ENCODE data around the gene AGBL4. TPM values are rescaled to one million over a fixed set of nuclear protein-coding genes. Genes with fewer than 3 reads are reported as not detected.
"Not testable (repeated sequence)": the region's sequence is repeated elsewhere in the genome, so short reads cannot be mapped to it uniquely, and the experiment has no call there.

Gene AGBL4
- 0.02 TPM for polyA plus RNA-seq (2013, experiment 1 of 2; ENCODE audit: insufficient read length)
- not detected for polyA plus RNA-seq (2013, experiment 2 of 2; ENCODE audit: insufficient read length)

- peak; percentile 33 for DNase-seq
Observed at GRCh38 chr1:50023292-50024159, at the start of gene AGBL4. AGBL4 (minus strand) TSS chr1:50023954.

GRCh38 chr1:50066806-50067205 is 43.1 kb upstream of the AGBL4 start:
- DNase-seq: no peak

DNA sequence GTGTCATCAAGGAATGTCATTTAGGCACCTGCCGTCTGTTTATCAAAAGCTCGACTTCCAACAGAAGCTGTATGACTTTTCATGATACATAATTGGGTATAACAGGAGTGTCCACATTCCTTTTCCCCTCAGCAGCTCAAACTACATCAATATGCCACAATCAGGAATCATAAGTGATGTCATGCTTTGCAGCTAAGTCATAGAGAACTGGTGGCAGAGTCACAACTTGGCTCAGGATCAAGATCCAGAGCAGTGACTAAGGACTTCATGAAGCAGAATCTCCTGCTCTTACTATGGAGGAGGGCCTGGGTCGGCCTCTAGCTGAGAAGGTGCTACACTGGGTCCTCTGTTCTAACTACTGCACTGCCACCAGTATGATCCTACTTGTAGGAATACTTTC is 36.5 kb upstream of the AGBL4 start:
- DNase-seq: peak; percentile 53

DNA sequence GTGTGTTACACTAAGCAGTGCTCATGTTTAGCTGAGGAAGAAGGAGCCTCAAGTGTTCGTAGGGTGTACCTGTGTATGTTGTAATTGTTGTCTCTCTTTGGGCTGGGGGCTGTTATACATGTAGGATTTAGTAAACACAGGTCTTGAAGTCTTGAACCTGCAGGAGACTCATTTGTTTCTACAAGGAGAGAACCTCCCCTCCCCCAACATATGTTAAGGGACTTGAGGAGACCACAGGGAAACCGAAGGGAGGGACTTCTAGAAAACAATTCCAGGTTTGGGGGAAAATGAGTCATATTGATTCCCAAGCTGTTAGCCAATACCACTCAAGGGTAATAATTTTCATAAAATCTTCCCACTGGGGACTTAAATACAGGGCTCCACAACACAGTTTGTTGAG is 25.0 kb upstream of the AGBL4 start:
- DNase-seq: no peak

GRCh38 chr1:50047916-50048694 is 24.4 kb upstream of the AGBL4 start:
- DNase-seq: no peak

- no peak for DNase-seq
Observed at GRCh38 chr1:50038237-50038809, 14.6 kb upstream of the AGBL4 start.

DNA sequence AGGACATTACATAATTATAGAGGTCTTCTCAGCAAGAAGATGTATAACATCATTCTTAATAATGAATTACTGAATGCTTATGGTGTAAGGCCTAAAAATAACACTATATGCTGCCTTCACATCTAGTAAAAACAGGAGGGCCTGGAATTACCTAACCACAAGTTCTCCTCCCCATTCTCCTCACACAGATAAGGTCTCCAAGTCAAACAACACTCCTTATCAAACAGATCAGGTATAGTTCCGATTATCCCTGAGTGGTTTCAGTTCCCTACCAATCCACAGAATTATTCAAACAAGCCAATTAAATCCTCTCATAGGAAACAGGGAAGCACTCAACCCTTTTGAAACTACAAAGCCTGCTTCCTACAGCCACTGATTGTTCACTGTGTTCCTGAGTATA is 4.0 kb upstream of the AGBL4 start:
- no peak for DNase-seq

- no peak for DNase-seq
Observed at GRCh38 chr1:49995734-49996133, 28.0 kb downstream of the AGBL4 start.

DNA sequence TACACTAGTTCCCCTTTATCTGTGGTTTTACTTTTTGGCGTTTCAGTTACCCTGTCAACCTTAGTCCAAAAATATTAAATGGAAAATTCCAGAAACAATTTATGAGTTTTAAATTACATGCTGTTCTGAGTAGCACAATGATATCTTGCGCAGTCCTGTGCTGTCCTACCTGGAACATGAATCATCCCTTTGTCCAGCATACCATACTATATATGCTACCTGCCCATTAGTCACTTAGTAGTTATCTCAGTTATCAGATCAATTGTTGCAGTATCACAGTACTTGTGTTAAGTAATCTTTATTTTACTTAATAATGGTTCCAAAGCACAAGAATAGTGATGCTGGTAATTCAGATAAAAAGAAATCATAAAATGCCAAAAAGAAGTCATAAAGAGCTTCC is 52.7 kb downstream of the AGBL4 start:
- no peak for DNase-seq

GRCh38 chr1:49951385-49951784 is 72.4 kb downstream of the AGBL4 start:
- no peak for DNase-seq

- not testable (repeated sequence) for DNase-seq
Observed at GRCh38 chr1:49915301-49915700, 108.5 kb downstream of the AGBL4 start.

GRCh38 chr1:49906365-49906764 is 117.4 kb downstream of the AGBL4 start:
- no peak for DNase-seq

DNA sequence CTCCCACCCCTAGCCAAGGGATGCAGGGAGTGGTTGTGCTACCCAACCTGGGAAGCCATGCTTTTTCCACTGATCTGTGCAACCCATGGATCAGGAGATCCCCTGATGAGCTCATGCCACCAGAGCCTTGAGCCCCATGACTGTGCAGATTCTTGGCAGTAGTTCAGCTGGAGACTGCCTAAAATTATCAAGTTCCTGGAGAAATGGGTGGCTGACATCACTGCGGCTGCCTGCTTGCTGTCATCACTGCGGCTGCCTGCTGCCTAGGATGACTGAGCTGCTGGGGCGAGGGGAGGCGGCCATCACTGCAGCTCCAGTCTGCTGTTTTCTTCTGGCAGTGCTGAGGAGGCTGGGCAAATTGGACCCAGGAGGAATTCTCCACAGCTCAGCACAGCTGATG is 159.2 kb downstream of the AGBL4 start:
- peak; percentile 5 for DNase-seq

DNA sequence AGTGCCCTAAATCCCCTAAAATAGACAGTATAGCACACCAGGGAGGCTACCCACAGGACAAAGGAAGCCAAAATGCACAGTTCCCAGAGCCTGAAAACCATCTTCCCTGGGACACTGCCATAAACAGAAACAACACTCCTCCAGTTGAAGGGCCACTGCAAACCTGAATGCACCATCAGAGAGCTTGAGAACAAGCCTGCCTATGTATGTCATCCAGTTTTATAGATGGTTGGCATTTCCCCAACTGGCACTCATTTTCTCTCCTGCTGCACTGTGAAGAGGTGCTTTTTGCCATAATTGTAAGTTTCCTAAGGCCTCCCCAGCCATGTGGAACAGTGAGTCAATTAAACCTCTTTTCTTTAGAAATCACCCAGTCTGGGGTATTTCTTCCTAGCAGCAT is 169.0 kb downstream of the AGBL4 start:
- no peak for DNase-seq

GRCh38 chr1:49842596-49842995 is 181.2 kb downstream of the AGBL4 start:
- DNase-seq: no peak

DNA sequence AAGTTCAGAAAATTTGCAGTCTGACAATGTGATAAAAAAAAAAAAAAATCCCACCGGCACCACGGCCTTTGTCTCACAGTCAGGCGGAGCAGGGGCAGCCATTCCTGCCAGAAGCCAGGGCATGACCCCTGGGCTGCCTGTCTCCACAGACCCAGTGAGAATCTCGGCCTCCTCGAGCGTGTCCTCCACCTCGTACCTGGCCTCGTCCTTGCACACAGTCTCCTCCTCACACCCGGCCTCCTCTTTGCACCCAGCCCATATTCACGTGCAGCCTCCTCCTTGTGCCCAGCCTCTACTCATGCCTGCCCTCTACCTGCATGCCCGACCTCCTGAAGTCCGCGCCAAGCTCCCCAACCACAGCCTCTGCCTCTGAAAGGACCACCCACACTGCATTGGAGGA is 182.0 kb downstream of the AGBL4 start:
- DNase-seq: no peak

- DNase-seq: no peak
Observed at GRCh38 chr1:49824261-49824660, 199.5 kb downstream of the AGBL4 start.

- no peak for DNase-seq
Observed at GRCh38 chr1:49817681-49818080, 206.1 kb downstream of the AGBL4 start.

DNA sequence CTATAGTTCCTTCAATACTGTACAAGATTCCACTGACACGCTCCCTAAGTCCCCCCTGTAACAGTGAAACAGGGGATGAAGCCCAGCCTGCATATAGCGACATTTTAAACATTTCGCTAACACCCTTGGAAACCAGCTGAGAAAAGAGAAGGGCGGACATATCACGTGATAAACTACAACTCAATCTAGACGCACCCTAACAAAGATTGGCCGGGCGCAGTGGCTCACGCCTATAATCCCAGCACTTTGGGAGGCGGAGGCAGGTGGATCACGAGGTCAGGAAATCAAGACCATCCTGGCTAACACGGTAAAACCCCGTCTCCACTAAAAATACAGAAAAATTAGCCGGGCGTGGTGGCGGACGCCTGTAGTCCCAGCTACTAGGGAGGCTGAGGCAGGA is 236.7 kb downstream of the AGBL4 start:
- DNase-seq: not testable (repeated sequence)

DNA sequence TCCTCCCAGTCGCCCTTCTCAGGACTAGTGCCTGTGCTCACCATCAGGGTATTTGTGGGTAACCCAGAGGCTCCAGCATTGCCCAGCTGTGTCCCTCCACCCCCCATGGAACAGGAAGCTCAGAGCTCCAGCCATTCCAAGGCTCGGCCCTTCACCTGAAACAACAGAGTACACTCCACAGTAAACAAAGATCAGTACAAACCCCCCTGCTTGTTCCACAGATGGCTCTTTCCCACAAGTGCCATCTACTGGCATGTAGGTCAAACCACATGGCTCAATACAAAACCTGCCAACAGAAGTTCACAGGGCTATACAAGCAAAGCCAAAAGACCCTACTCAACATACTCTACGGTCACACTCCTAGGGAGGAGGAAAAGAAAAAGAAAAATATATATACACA is 258.7 kb downstream of the AGBL4 start:
- DNase-seq: no peak

DNA sequence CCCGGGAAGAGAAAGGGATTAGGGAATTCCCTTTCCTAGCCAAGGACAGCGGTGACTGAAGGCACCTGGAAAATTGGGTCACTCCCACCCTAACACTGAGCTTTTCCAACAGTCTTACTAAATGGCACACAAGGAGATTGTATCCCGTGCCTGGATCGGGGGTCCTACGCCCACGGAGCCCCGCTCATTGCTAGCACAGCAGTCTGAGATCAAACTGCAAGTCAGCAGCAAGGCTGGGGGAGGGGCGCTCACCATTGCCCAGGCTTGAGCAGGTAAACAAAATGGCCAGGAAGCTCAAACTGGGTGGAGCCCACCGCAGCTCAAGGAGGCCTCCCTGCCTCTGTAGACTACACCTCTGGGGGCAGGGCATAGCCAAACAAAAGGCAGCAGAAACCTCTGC is 285.6 kb downstream of the AGBL4 start:
- not testable (repeated sequence) for DNase-seq

DNA sequence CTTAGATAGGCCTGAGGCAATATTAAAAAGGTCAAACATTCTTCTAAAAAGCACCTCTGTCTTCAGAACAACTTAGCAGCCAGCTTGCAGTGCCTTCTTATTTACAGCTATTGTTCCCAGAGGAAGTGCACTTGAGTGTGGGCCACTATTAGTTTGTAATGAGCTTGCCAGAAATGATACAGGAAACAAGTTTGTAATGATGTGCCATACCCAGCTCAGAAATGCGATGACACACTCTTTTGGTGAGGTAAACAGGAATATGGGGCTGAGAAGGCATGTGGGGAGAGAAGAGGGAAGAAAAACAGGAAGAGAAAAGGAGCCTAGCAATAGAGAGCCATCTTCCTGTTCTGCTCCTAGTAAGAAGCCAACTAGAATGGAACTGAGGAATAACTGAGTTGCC is 295.4 kb downstream of the AGBL4 start:
- no peak for DNase-seq

GRCh38 chr1:49723662-49724061 is 300.1 kb downstream of the AGBL4 start:
- DNase-seq: no peak
